ENCODE measurements around the gene TBK1.

TBK1 gene

GRCh38 chr12:64497484-64497883, 45.6 kb downstream of the TBK1 start:
- no peak overlapping the region for H3K4me3 ChIP-seq (ENCODE audit: low read depth, low read length, poor library complexity, severe bottlenecking)
- no peaks in the 10 kb centered on the region for H4K20me1 ChIP-seq (ENCODE audit: insufficient read depth, low read length)
- H3K9me2 ChIP-seq (ENCODE audit: low read depth, low read length) = no peaks in the 10 kb centered on the region
- H3K9ac ChIP-seq (ENCODE audit: low read length) = no peak overlapping the region
- no peak overlapping the region for H2AFZ ChIP-seq (ENCODE audit: low read length)
- H3K27ac ChIP-seq (ENCODE audit: low read depth, low read length, poor library complexity, severe bottlenecking) = no peak overlapping the region
- H3K36me3 ChIP-seq (ENCODE audit: insufficient read depth, low read length) = peaks cover 83% of the 10 kb centered on the region
- H3K9me3 ChIP-seq (ENCODE audit: low read length) = no peaks in the 10 kb centered on the region
- no peaks in the 10 kb centered on the region for H3K79me2 ChIP-seq (ENCODE audit: insufficient read depth, low read length)
- H3K4me2 ChIP-seq (ENCODE audit: low read length) = no peak overlapping the region
- no peaks in the 10 kb centered on the region for H3F3A ChIP-seq (ENCODE audit: insufficient read depth, low read length)
- no peaks in the 10 kb centered on the region for H3K4me1 ChIP-seq (ENCODE audit: insufficient read depth, low read length, severe bottlenecking)
- TF ChIP-seq EZH2 (IDR thresholded peaks at IDR 0.05; ENCODE audit: borderline replicate concordance, low read length) (no peak), CTCF (IDR thresholded peaks at IDR 0.05; ENCODE audit: low read length) (no peak)
- no peaks in the 10 kb centered on the region for H3K27me3 ChIP-seq (ENCODE audit: insufficient read depth, low read length)

- H3K27me3 ChIP-seq (ENCODE audit: insufficient read depth, low read length) = no peaks in the 10 kb centered on the region
- H3K9ac ChIP-seq (ENCODE audit: low read length) = no peak overlapping the region
- no peaks in the 10 kb centered on the region for H3K9me3 ChIP-seq (ENCODE audit: low read length)
- no peak overlapping the region for H3K4me3 ChIP-seq (ENCODE audit: low read depth, low read length, poor library complexity, severe bottlenecking)
- H2AFZ ChIP-seq (ENCODE audit: low read length) = no peak overlapping the region
- TF ChIP-seq EZH2 (IDR thresholded peaks at IDR 0.05; ENCODE audit: borderline replicate concordance, low read length) = no peak
- TF ChIP-seq CTCF (IDR thresholded peaks at IDR 0.05; ENCODE audit: low read length) = no peak
- H3K36me3 ChIP-seq (ENCODE audit: insufficient read depth, low read length) = peaks cover 82% of the 10 kb centered on the region
- no peaks in the 10 kb centered on the region for H3F3A ChIP-seq (ENCODE audit: insufficient read depth, low read length)
- H3K27ac ChIP-seq (ENCODE audit: low read depth, low read length, poor library complexity, severe bottlenecking) = no peak overlapping the region
- no peaks in the 10 kb centered on the region for H3K9me2 ChIP-seq (ENCODE audit: low read depth, low read length)
- no peaks in the 10 kb centered on the region for H3K79me2 ChIP-seq (ENCODE audit: insufficient read depth, low read length)
- H3K4me2 ChIP-seq (ENCODE audit: low read length) = no peak overlapping the region
- no peaks in the 10 kb centered on the region for H4K20me1 ChIP-seq (ENCODE audit: insufficient read depth, low read length)
- no peaks in the 10 kb centered on the region for H3K4me1 ChIP-seq (ENCODE audit: insufficient read depth, low read length, severe bottlenecking)
Measured at GRCh38 chr12:64497903-64498302, 46.0 kb downstream of the TBK1 start.

- Histone ChIP-seq H2AFZ (ENCODE audit: low read length) (no peak overlapping the region), H3K9me2 (ENCODE audit: low read depth, low read length) (no peaks in the 10 kb centered on the region), H3K4me2 (ENCODE audit: low read length) (no peak overlapping the region), H3K79me2 (ENCODE audit: insufficient read depth, low read length) (no peaks in the 10 kb centered on the region), H3F3A (ENCODE audit: insufficient read depth, low read length) (no peaks in the 10 kb centered on the region), H3K4me1 (ENCODE audit: insufficient read depth, low read length, severe bottlenecking) (no peaks in the 10 kb centered on the region), H3K27ac (ENCODE audit: low read depth, low read length, poor library complexity, severe bottlenecking) (no peak overlapping the region), H3K36me3 (ENCODE audit: insufficient read depth, low read length) (peaks cover 57% of the 10 kb centered on the region), H3K9ac (ENCODE audit: low read length) (no peak overlapping the region), H3K27me3 (ENCODE audit: insufficient read depth, low read length) (no peaks in the 10 kb centered on the region), H4K20me1 (ENCODE audit: insufficient read depth, low read length) (no peaks in the 10 kb centered on the region), H3K4me3 (ENCODE audit: low read depth, low read length, poor library complexity, severe bottlenecking) (no peak overlapping the region), H3K9me3 (ENCODE audit: low read length) (no peaks in the 10 kb centered on the region)
- TF ChIP-seq CTCF (IDR thresholded peaks at IDR 0.05; ENCODE audit: low read length) (no peak), EZH2 (IDR thresholded peaks at IDR 0.05; ENCODE audit: borderline replicate concordance, low read length) (no peak)
Measured at GRCh38 chr12:64500394-64500793, 48.5 kb downstream of the TBK1 start.
